Endothelial cell of umbilical vein (primary cell): ENCODE results near the gene CRACR2A. TPM values are rescaled to one million over a fixed set of nuclear protein-coding genes. Genes with fewer than 3 reads are reported as not detected.

Experiments used
- BruUV-seq: library from RNA; stranded (reverse); fragments of 400-500 nt; replicated peaks from 2 replicates; lab custom pipeline; 2021; lab: Mats Ljungman, UMichigan
- CTCF ChIA-PET: fragments of 300-600, 350-600 bp; sonication (Branson Sonifier 250); formaldehyde crosslinking; loops from one replicate; lab custom pipeline; 2021; ENCODE audit warnings: antibody characterized with exemption, inconsistent platforms; lab: Charles Lee
- POLR2A ChIA-PET: fragments of 300-600, 350-600 bp; sonication (Branson Sonifier 250); formaldehyde crosslinking; loops from one replicate; lab custom pipeline; 2021; ENCODE audit warnings: antibody characterized with exemption, inconsistent platforms; lab: Charles Lee
- DNase-seq: peaks from one replicate; pipeline ENCODE4 v3.0.0-alpha.2; 2011; ENCODE audit warnings: low read depth, low spot score
- FAIRE-seq: peaks from 2 replicates; lab custom pipeline; 2011; peaks lifted over from hg19 to GRCh38; lab: Jason Lieb, UNC
- H2AFZ ChIP-seq: 2 replicates; pipeline ENCODE4 v1.6.0; 2012; ENCODE audit warnings: low read depth, low read length, control low read depth, inconsistent platforms
- H3K27ac ChIP-seq: 2 replicates; pipeline ENCODE4 v1.5.1; 2011; ENCODE audit warnings: low read depth, mild to moderate bottlenecking, control low read depth, low read length, moderate library complexity; ENCODE audit not compliant: insufficient read depth
- H3K27me3 ChIP-seq, 2 experiments: 2 replicates each; pipeline versions ENCODE4 v1.6.0 to v1.6.1; 2011; ENCODE audit warnings: low read length in 2 of 2, mixed read lengths in 1 of 2; ENCODE audit not compliant: control insufficient read depth in 2 of 2, insufficient read depth in 2 of 2
- H3K36me3 ChIP-seq, 2 experiments: 2 replicates in 1 of 2; 3 replicates in 1 of 2; pipeline ENCODE4 v1.5.1; 2011; ENCODE audit warnings: low read length in 2 of 2, mild to moderate bottlenecking in 1 of 2, moderate library complexity in 1 of 2; ENCODE audit not compliant: control insufficient read depth in 2 of 2, insufficient read depth in 2 of 2; ENCODE audit errors: extremely low read depth in 1 of 2
- H3K4me1 ChIP-seq: 3 replicates; pipeline ENCODE4 v1.5.1; 2011; ENCODE audit warnings: mild to moderate bottlenecking, low read length; ENCODE audit not compliant: control insufficient read depth, insufficient read depth; ENCODE audit errors: extremely low read depth
- H3K4me2 ChIP-seq: 2 replicates; pipeline ENCODE4 v1.6.1; 2011; ENCODE audit warnings: low read length, control low read depth, mixed read lengths; ENCODE audit not compliant: insufficient read depth
- H3K4me3 ChIP-seq, 3 experiments: fragments of 200-600 bp in 1 of 3; sonication (generic), shearing (Covaris generic) in 1 of 3; replicated peaks in 1 of 3; 2 replicates each; pipeline ENCODE4 v1.5.1; 2011 to 2016; ENCODE audit warnings: control low read depth in 3 of 3, low read length in 3 of 3, mild to moderate bottlenecking in 2 of 3, inconsistent platforms in 1 of 3, low read depth in 1 of 3, moderate library complexity in 1 of 3; ENCODE audit not compliant: insufficient read depth in 1 of 3
- H3K79me2 ChIP-seq: 2 replicates; pipeline ENCODE4 v1.6.0; 2012; ENCODE audit warnings: low read length, inconsistent platforms; ENCODE audit not compliant: control insufficient read depth, insufficient read depth
- H3K9ac ChIP-seq: replicated peaks from 2 replicates; pipeline ENCODE3; 2011; ENCODE audit warnings: low read length, control low read depth; ENCODE audit not compliant: insufficient read depth; ENCODE audit errors: extremely low read depth
- H3K9me1 ChIP-seq: replicated peaks from 3 replicates; pipeline ENCODE4 v1.6.0; 2011; ENCODE audit warnings: mild to moderate bottlenecking, low read length; ENCODE audit not compliant: control insufficient read depth, insufficient read depth; ENCODE audit errors: extremely low read depth
- H3K9me3 ChIP-seq: replicated peaks from 2 replicates; pipeline ENCODE4 v1.5.1; 2012; ENCODE audit warnings: low read length, inconsistent platforms; ENCODE audit not compliant: control insufficient read depth, insufficient read depth
- H4K20me1 ChIP-seq: replicated peaks from 2 replicates; pipeline ENCODE3; 2011; ENCODE audit warnings: mild to moderate bottlenecking, low read length; ENCODE audit not compliant: control insufficient read depth, insufficient read depth; ENCODE audit errors: extremely low read depth
- EZH2 ChIP-seq: IDR thresholded peaks from 2 replicates; pipeline ENCODE4 v1.6.1; 2012; ENCODE audit warnings: borderline replicate concordance, low read depth, mild to moderate bottlenecking, moderate library complexity, low read length, inconsistent platforms; ENCODE audit not compliant: severe bottlenecking
- FOS ChIP-seq: IDR thresholded peaks from 2 replicates; pipeline ENCODE4 v1.6.1; 2011; ENCODE audit warnings: mild to moderate bottlenecking, low read length, moderate library complexity, borderline replicate concordance; ENCODE audit not compliant: insufficient read depth
- GATA2 ChIP-seq: IDR thresholded peaks from 2 replicates; pipeline ENCODE4 v1.7.0; 2011; ENCODE audit warnings: low read depth, mild to moderate bottlenecking, moderate library complexity, mixed read lengths, low read length; ENCODE audit not compliant: insufficient read length, insufficient read depth
- JUN ChIP-seq: IDR thresholded peaks from 2 replicates; pipeline ENCODE4 v1.6.1; 2011; ENCODE audit warnings: borderline replicate concordance, low read depth; ENCODE audit not compliant: insufficient read length, insufficient read depth
- MYC ChIP-seq: IDR thresholded peaks from one replicate; pipeline ENCODE4 v1.6.1; 2011; ENCODE audit warnings: mild to moderate bottlenecking, low read depth, low read length
- POLR2A ChIP-seq: IDR thresholded peaks from 2 replicates; pipeline ENCODE4 v1.6.1; 2012; ENCODE audit warnings: low read depth, mild to moderate bottlenecking, control low read depth, low read length
- POLR2AphosphoS5 ChIP-seq: IDR thresholded peaks from 2 replicates; pipeline ENCODE4 v1.6.1; 2012; ENCODE audit warnings: low read depth, mild to moderate bottlenecking, control low read depth, low read length, moderate library complexity; ENCODE audit not compliant: insufficient read depth
- dilution Hi-C: fragments of 300-500 bp; cut with MboI; formaldehyde crosslinking; loops from one replicate; pipeline ENCODE4 v1.15.0; 2019; ENCODE audit warnings: low sequenced_read_pairs; ENCODE audit not compliant: extremely low pct_ligation_motif_present
- intact Hi-C: fragments of 100-400 bp; cut with micrococcal nuclease; formaldehyde crosslinking; loops from one replicate; pipeline ENCODE4 v1.10.0; 2022
- polyA plus RNA-seq, 4 experiments: library from polyadenylated mRNA; depleted of rRNA in 3 of 4; stranded (reverse) in 3 of 4; unstranded in 1 of 4; fragments of >200 nt; gene quantifications; 2 replicates each; pipeline versions ENCODE4 v1.2.1 to v1.2.3, GENCODE V29; 2011 to 2012; ENCODE audit warnings: missing spikeins in 1 of 4
- total RNA-seq: library from RNA; stranded (reverse); gene quantifications from 2 replicates; pipeline ENCODE4 v1.2.3, GENCODE V29; 2021
- TF ChIP-seq, protein P1 (sequence below): IDR thresholded peaks from 2 replicates; pipeline ENCODE4 v1.6.1; 2011; ENCODE audit not compliant: insufficient read depth, insufficient read length
- TF ChIP-seq, protein P2 (sequence below), 2 donors: IDR thresholded peaks; 1 replicate in 1 of 2; 2 replicates in 1 of 2; pipeline ENCODE4 v1.5.1; 2011; ENCODE audit warnings: low read length in 2 of 2, mild to moderate bottlenecking in 2 of 2, moderate library complexity in 2 of 2, control low read depth in 1 of 2, inconsistent platforms in 1 of 2, low read depth in 1 of 2; ENCODE audit not compliant: insufficient read depth in 1 of 2; ENCODE audit errors: extremely low read depth in 1 of 2

The CRACR2A gene
- total and polyA plus RNA-seq, 2 donors (not counting 3 experiments of a cell fraction or from before 2014, with no cell fraction given) = 4.4 to 15.9 TPM

- Histone ChIP-seq H3K36me3 (no peaks in the 10 kb centered on the region), H2AFZ (no peak overlapping the region), H3K79me2 (no peaks in the 10 kb centered on the region), H3K4me3 (no peak overlapping the region), H3K9ac (no peak overlapping the region), H3K4me1 (no peaks in the 10 kb centered on the region), H3K4me2 (no peak overlapping the region), H4K20me1 (no peaks in the 10 kb centered on the region), H3K9me3 (no peaks in the 10 kb centered on the region), H3K9me1 (no peaks in the 10 kb centered on the region), H3K27me3 (peaks cover 2 to 3% of the 10 kb centered on the region in 2 experiments), H3K27ac (no peak overlapping the region)
- FAIRE-seq (no peak), DNase-seq (no peak)
- intact Hi-C loops = no loop called here
- TF ChIP-seq POLR2AphosphoS5 = no peak
- TF ChIP-seq FOS = no peak
- TF ChIP-seq, protein P1, sequence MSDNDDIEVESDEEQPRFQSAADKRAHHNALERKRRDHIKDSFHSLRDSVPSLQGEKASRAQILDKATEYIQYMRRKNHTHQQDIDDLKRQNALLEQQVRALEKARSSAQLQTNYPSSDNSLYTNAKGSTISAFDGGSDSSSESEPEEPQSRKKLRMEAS = no peak
- TF ChIP-seq MYC = no peak
- TF ChIP-seq JUN = no peak
- no peak for TF ChIP-seq GATA2
- TF ChIP-seq EZH2 = no peak
- no peak for TF ChIP-seq POLR2A
- TF ChIP-seq, protein P2, sequence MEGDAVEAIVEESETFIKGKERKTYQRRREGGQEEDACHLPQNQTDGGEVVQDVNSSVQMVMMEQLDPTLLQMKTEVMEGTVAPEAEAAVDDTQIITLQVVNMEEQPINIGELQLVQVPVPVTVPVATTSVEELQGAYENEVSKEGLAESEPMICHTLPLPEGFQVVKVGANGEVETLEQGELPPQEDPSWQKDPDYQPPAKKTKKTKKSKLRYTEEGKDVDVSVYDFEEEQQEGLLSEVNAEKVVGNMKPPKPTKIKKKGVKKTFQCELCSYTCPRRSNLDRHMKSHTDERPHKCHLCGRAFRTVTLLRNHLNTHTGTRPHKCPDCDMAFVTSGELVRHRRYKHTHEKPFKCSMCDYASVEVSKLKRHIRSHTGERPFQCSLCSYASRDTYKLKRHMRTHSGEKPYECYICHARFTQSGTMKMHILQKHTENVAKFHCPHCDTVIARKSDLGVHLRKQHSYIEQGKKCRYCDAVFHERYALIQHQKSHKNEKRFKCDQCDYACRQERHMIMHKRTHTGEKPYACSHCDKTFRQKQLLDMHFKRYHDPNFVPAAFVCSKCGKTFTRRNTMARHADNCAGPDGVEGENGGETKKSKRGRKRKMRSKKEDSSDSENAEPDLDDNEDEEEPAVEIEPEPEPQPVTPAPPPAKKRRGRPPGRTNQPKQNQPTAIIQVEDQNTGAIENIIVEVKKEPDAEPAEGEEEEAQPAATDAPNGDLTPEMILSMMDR (IDR thresholded peaks at IDR 0.05; ENCODE audit: extremely low read depth in 1 of 2, insufficient read depth in 1 of 2, low read depth in 1 of 2, low read length in 2 of 2) = no peak
- dilution Hi-C loops = no loop called here
- no TSS peak for BruUV-seq
- CTCF ChIA-PET = interaction anchor here (0.6 to 0.7 kb wide), 2 partner anchors 20 to 179 kb away, joined by 3 read pairs; no protein-coding TSS in a partner anchor
- POLR2A ChIA-PET = no interaction called here
These were observed 149.3 kb downstream of the CRACR2A start for GRCh38 chr12:3603576-3603975.
